Measurements from ENCODE around the gene LTA.
A peak's percentile ranks its signal among the peaks of the same experiment; 100 is the strongest.

The LTA gene

GRCh38 chr6:31609519-31610406, 37.7 kb downstream of the LTA start:
- no peak overlapping the region for H3K27ac ChIP-seq (ENCODE audit: low read length)

GRCh38 chr6:31610968-31611367, 38.9 kb downstream of the LTA start:
- no peak for DNase-seq
- no peaks in the 10 kb centered on the region for H3K9me2 ChIP-seq (replicated peaks; ENCODE audit: insufficient read depth, low read length)
- H4K20me1 ChIP-seq (ENCODE audit: insufficient read depth, low read length), result no peaks in the 10 kb centered on the region
- no peaks in the 10 kb centered on the region for H3K36me3 ChIP-seq (replicated peaks; ENCODE audit: insufficient read depth, low read length)
- H3K27me3 ChIP-seq (replicated peaks; ENCODE audit: insufficient read depth, low read length), result no peaks in the 10 kb centered on the region
- H3K9me3 ChIP-seq (replicated peaks; ENCODE audit: insufficient read depth, low read length), result no peaks in the 10 kb centered on the region
- no peak for TF ChIP-seq CTCF (IDR thresholded peaks at IDR 0.05; ENCODE audit: low read length)
- TF ChIP-seq EZH2phosphoT487 (IDR thresholded peaks at IDR 0.05; ENCODE audit: low read length), result no peak
- no peak for TF ChIP-seq EZH2 (optimal IDR thresholded peaks at IDR 0.05; ENCODE audit: low read depth, low read length)
- peaks cover 10% of the 10 kb centered on the region for H3K4me1 ChIP-seq (ENCODE audit: low read length)
- no peak overlapping the region for H3K4me3 ChIP-seq (ENCODE audit: low read length)
- no peaks in the 10 kb centered on the region for H3K79me2 ChIP-seq (ENCODE audit: low read length)
- H3K9ac ChIP-seq (ENCODE audit: low read length), result no peak overlapping the region
- H2AFZ ChIP-seq (ENCODE audit: low read length), result no peak overlapping the region
- no peak overlapping the region for H3K4me2 ChIP-seq (ENCODE audit: low read depth, low read length)
- H3K27ac ChIP-seq (ENCODE audit: low read length), result no peak overlapping the region
- H3F3A ChIP-seq (ENCODE audit: insufficient read depth, low read length), result peaks cover 6% of the 10 kb centered on the region; the same call in 1 of the 2 replicates

More at GRCh38 chr6:31609519-31610406, 37.7 kb downstream of the LTA start:
- no peaks in the 10 kb centered on the region for H3K9me2 ChIP-seq (replicated peaks; ENCODE audit: insufficient read depth, low read length)
- H3K9me3 ChIP-seq (replicated peaks; ENCODE audit: insufficient read depth, low read length), result no peaks in the 10 kb centered on the region
- H3K9ac ChIP-seq (ENCODE audit: low read length), result no peak overlapping the region
- peaks cover 7% of the 10 kb centered on the region for H3K4me1 ChIP-seq (ENCODE audit: low read length)
- no peaks in the 10 kb centered on the region for H3K27me3 ChIP-seq (replicated peaks; ENCODE audit: insufficient read depth, low read length)
- no peak overlapping the region for H3K4me2 ChIP-seq (ENCODE audit: low read depth, low read length)
- TF ChIP-seq EZH2 (optimal IDR thresholded peaks at IDR 0.05; ENCODE audit: low read depth, low read length) (no peak), CTCF (IDR thresholded peaks at IDR 0.05; ENCODE audit: low read length) (no peak), EZH2phosphoT487 (IDR thresholded peaks at IDR 0.05; ENCODE audit: low read length) (no peak)
- H3K79me2 ChIP-seq (ENCODE audit: low read length), result no peaks in the 10 kb centered on the region
- no peaks in the 10 kb centered on the region for H3K36me3 ChIP-seq (replicated peaks; ENCODE audit: insufficient read depth, low read length)
- DNase-seq, result no peak
- no peak overlapping the region for H3K4me3 ChIP-seq (ENCODE audit: low read length)
- no peak overlapping the region for H2AFZ ChIP-seq (ENCODE audit: low read length)
- peaks cover 3% of the 10 kb centered on the region; the same call in 1 of the 2 replicates for H3F3A ChIP-seq (ENCODE audit: insufficient read depth, low read length)
- no peaks in the 10 kb centered on the region for H4K20me1 ChIP-seq (ENCODE audit: insufficient read depth, low read length)

- H3K36me3 ChIP-seq (replicated peaks; ENCODE audit: insufficient read depth, low read length), result no peaks in the 10 kb centered on the region
- H3K9me2 ChIP-seq (replicated peaks; ENCODE audit: insufficient read depth, low read length), result no peaks in the 10 kb centered on the region
- peak overlapping the region; percentile 7; the same call in 1 of the 2 replicates for H3K9ac ChIP-seq (ENCODE audit: low read length)
- DNase-seq, result peak; percentile 44
- H3F3A ChIP-seq (ENCODE audit: insufficient read depth, low read length), result peaks cover 6% of the 10 kb centered on the region; the same call in 1 of the 2 replicates
- H3K79me2 ChIP-seq (ENCODE audit: low read length), result no peaks in the 10 kb centered on the region
- peaks cover 10% of the 10 kb centered on the region for H3K4me1 ChIP-seq (ENCODE audit: low read length)
- H3K4me2 ChIP-seq (ENCODE audit: low read depth, low read length), result peak overlapping the region; percentile 39; the same call in 1 of the 2 replicates
- H3K27me3 ChIP-seq (replicated peaks; ENCODE audit: insufficient read depth, low read length), result no peaks in the 10 kb centered on the region
- H3K27ac ChIP-seq (ENCODE audit: low read length), result peak overlapping the region; percentile 35; the same call in 1 of the 2 replicates
- no peaks in the 10 kb centered on the region for H4K20me1 ChIP-seq (ENCODE audit: insufficient read depth, low read length)
- H2AFZ ChIP-seq (ENCODE audit: low read length), result peak overlapping the region; percentile 50; the same call in 1 of the 2 replicates
- H3K4me3 ChIP-seq (ENCODE audit: low read length), result no peak overlapping the region; the same call in 1 of the 2 replicates
- no peaks in the 10 kb centered on the region for H3K9me3 ChIP-seq (replicated peaks; ENCODE audit: insufficient read depth, low read length)
- TF ChIP-seq EZH2phosphoT487 (IDR thresholded peaks at IDR 0.05; ENCODE audit: low read length) (no peak), CTCF (IDR thresholded peaks at IDR 0.05; ENCODE audit: low read length) (no peak), EZH2 (optimal IDR thresholded peaks at IDR 0.05; ENCODE audit: low read depth, low read length) (no peak)
These were observed 42.1 kb downstream of the LTA start for GRCh38 chr6:31614075-31614619.
